ENCODE measurements around the gene ACSF3. TPM values are rescaled to one million over a fixed set of nuclear protein-coding genes. Genes with fewer than 3 reads are reported as not detected.
A peak's percentile ranks its signal among the peaks of the same experiment; 100 is the strongest.

The ACSF3 gene
- total RNA-seq, 1 experiment from 2014 or later: 33.5 TPM

GRCh38 chr16:89200124-89200849 is 106.6 kb downstream of the ACSF3 start, which contains the start of gene SLC22A31:
TSS of gene SLC22A31 (minus strand) at chr16:89200537. CDS start at chr16:89200501, 36 bp downstream.
- BruUV-seq (replicated peaks): TSS peak; percentile 51
- no peaks in the 10 kb centered on the region for H3K36me3 ChIP-seq (ENCODE audit: low read depth, low read length)
- H2AFZ ChIP-seq (ENCODE audit: low read length): no peak within 1 kb of the TSS
- H3K4me3 ChIP-seq (ENCODE audit: low read length): peak within 1 kb of the TSS; percentile 63
- no peaks in the 10 kb centered on the region for H3K9me2 ChIP-seq (replicated peaks; ENCODE audit: low read length)
- H3K4me2 ChIP-seq (ENCODE audit: low read length): peak within 1 kb of the TSS; percentile 75
- TF ChIP-seq EZH2phosphoT487 (IDR thresholded peaks at IDR 0.05; ENCODE audit: borderline replicate concordance, low read length) (no peak), CTCF (conservative IDR thresholded peaks at IDR 0.05; ENCODE audit: low read depth, low read length) (no peak), EZH2 (IDR thresholded peaks at IDR 0.05; ENCODE audit: low read length, unreplicated experiment) (no peak)
- H3K9me3 ChIP-seq (ENCODE audit: low read length): no peaks in the 10 kb centered on the region
- H4K20me1 ChIP-seq (ENCODE audit: low read length): 0 out of 2 replicates have a peak, but pooled peaks cover 8% of the 10 kb centered on the region
- no peaks in the 10 kb centered on the region for H3F3A ChIP-seq (ENCODE audit: low read length, unreplicated experiment)
- peaks cover 18% of the 10 kb centered on the region for H3K79me2 ChIP-seq (ENCODE audit: low read length)
- H3K27me3 ChIP-seq (ENCODE audit: low read length): 0 out of 2 replicates have a peak, but pooled peaks cover 4% of the 10 kb centered on the region
- DNase-seq (no peak), ATAC-seq (no peak)
- ChIA-PET CTCF (no interaction called here), POLR2A (ENCODE audit: unreplicated experiment) (no interaction called here)
- H3K27ac ChIP-seq (ENCODE audit: low read length): no peak within 1 kb of the TSS
- no peak within 1 kb of the TSS; the same call in 1 of the 2 replicates for H3K9ac ChIP-seq (ENCODE audit: low read length)
- 0 out of 2 replicates have a peak, but pooled peaks cover 6% of the 10 kb centered on the region for H3K4me1 ChIP-seq (ENCODE audit: insufficient read depth, low read length)
- intact Hi-C loops (cut with micrococcal nuclease): no loop called here

- no peak for DNase-seq
- H3K9me3 ChIP-seq (ENCODE audit: low read length): no peaks in the 10 kb centered on the region
- intact Hi-C loops (cut with micrococcal nuclease): loop anchor here (1.0 kb wide), 1 partner anchor 8 kb away; no protein-coding TSS in a partner anchor
- H3K27ac ChIP-seq (ENCODE audit: low read length): no peak overlapping the region
- peak overlapping the region; percentile 75 for H3K4me2 ChIP-seq (ENCODE audit: low read length)
- H3K9me2 ChIP-seq (replicated peaks; ENCODE audit: low read length): no peaks in the 10 kb centered on the region
- no peak overlapping the region for H2AFZ ChIP-seq (ENCODE audit: low read length)
- no peaks in the 10 kb centered on the region for H3K36me3 ChIP-seq (ENCODE audit: low read depth, low read length)
- 0 out of 2 replicates have a peak, but pooled peaks cover 6% of the 10 kb centered on the region for H3K4me1 ChIP-seq (ENCODE audit: insufficient read depth, low read length)
- no TSS peak for BruUV-seq (replicated peaks)
- 0 out of 2 replicates have a peak, but pooled peaks cover 8% of the 10 kb centered on the region for H4K20me1 ChIP-seq (ENCODE audit: low read length)
- H3K4me3 ChIP-seq (ENCODE audit: low read length): peak overlapping the region; percentile 63
- no peak overlapping the region; the same call in 1 of the 2 replicates for H3K9ac ChIP-seq (ENCODE audit: low read length)
- peak; percentile 30 for ATAC-seq
- CTCF ChIA-PET: no interaction called here
- peaks cover 18% of the 10 kb centered on the region for H3K79me2 ChIP-seq (ENCODE audit: low read length)
- no peaks in the 10 kb centered on the region for H3F3A ChIP-seq (ENCODE audit: low read length, unreplicated experiment)
- TF ChIP-seq EZH2phosphoT487 (IDR thresholded peaks at IDR 0.05; ENCODE audit: borderline replicate concordance, low read length) (no peak), CTCF (conservative IDR thresholded peaks at IDR 0.05; ENCODE audit: low read depth, low read length) (no peak), EZH2 (IDR thresholded peaks at IDR 0.05; ENCODE audit: low read length, unreplicated experiment) (no peak)
- 0 out of 2 replicates have a peak, but pooled peaks cover 4% of the 10 kb centered on the region for H3K27me3 ChIP-seq (ENCODE audit: low read length)
- POLR2A ChIA-PET (ENCODE audit: unreplicated experiment): no interaction called here
Measured at GRCh38 chr16:89200850-89201411, 107.3 kb downstream of the ACSF3 start.
